Measurements from ENCODE around the gene OCA2.

The OCA2 gene

GRCh38 chr15:28120359-28120640 is 21.2 kb upstream of the OCA2 start:
- no peak for DNase-seq (ENCODE audit: low read depth in 2 of 2)

- no peak for DNase-seq (ENCODE audit: low read depth in 2 of 2)
Observed at GRCh38 chr15:28118531-28118930, 19.4 kb upstream of the OCA2 start.

- DNase-seq (ENCODE audit: low read depth in 2 of 2) = no peak
Observed at GRCh38 chr15:28118083-28118482, 19.0 kb upstream of the OCA2 start.

- DNase-seq (ENCODE audit: low read depth in 2 of 2) = no peak
Observed at GRCh38 chr15:28117432-28117990, 18.4 kb upstream of the OCA2 start.

GRCh38 chr15:28116521-28117431 is 17.7 kb upstream of the OCA2 start:
- no peak for DNase-seq (ENCODE audit: low read depth in 2 of 2)

GRCh38 chr15:28115871-28116270 is 16.8 kb upstream of the OCA2 start:
- DNase-seq (ENCODE audit: low read depth in 2 of 2) = no peak

- DNase-seq (ENCODE audit: low read depth in 2 of 2) = no peak
Observed at GRCh38 chr15:28114721-28115622, 15.9 kb upstream of the OCA2 start.

GRCh38 chr15:28114114-28114455 is 15.0 kb upstream of the OCA2 start:
- DNase-seq (ENCODE audit: low read depth in 2 of 2) = no peak

GRCh38 chr15:28113394-28114113 is 14.4 kb upstream of the OCA2 start:
- DNase-seq (ENCODE audit: low read depth in 2 of 2) = no peak

GRCh38 chr15:28112962-28113361 is 13.8 kb upstream of the OCA2 start:
- no peak for DNase-seq (ENCODE audit: low read depth in 2 of 2)

GRCh38 chr15:28112101-28112760 is 13.1 kb upstream of the OCA2 start:
- DNase-seq (ENCODE audit: low read depth in 2 of 2) = no peak

GRCh38 chr15:28111543-28111942 is 12.4 kb upstream of the OCA2 start:
- no peak for DNase-seq (ENCODE audit: low read depth in 2 of 2)

GRCh38 chr15:28110481-28110881 is 11.4 kb upstream of the OCA2 start:
- no peak for DNase-seq (ENCODE audit: low read depth in 2 of 2)

- no peak for DNase-seq (ENCODE audit: low read depth in 2 of 2)
Observed at GRCh38 chr15:28109626-28110455, 10.7 kb upstream of the OCA2 start.

- DNase-seq (ENCODE audit: low read depth in 2 of 2) = no peak
Observed at GRCh38 chr15:28107904-28108275, 8.8 kb upstream of the OCA2 start.

- DNase-seq (ENCODE audit: low read depth in 2 of 2) = no peak
Observed at GRCh38 chr15:28107111-28107903, 8.2 kb upstream of the OCA2 start.

GRCh38 chr15:28106294-28107110 is 7.4 kb upstream of the OCA2 start:
- no peak for DNase-seq (ENCODE audit: low read depth in 2 of 2)

- no peak for DNase-seq (ENCODE audit: low read depth in 2 of 2)
Observed at GRCh38 chr15:28105793-28106192, 6.7 kb upstream of the OCA2 start.

GRCh38 chr15:28105224-28105791 is 6.2 kb upstream of the OCA2 start:
- DNase-seq (ENCODE audit: low read depth in 2 of 2) = no peak

Measured in stimulated activated CD8-positive, alpha-beta memory T cell treated with anti-CD3 and anti-CD28 coated beads, Interleukin-7, amount 100 ng/mL, for 4 hours (primary cell).